GM23338 (cell line): ENCODE data around the gene RAD51B. TPM values are rescaled to one million over a fixed set of nuclear protein-coding genes. Genes with fewer than 3 reads are reported as not detected.

Experiments
- ATAC-seq: fragments of 200-7000 bp; cut with Tn5 transposase; 3 replicates; pipeline ENCODE4 v1.9.1; 2020
- DNase-seq: peaks from one replicate; pipeline ENCODE4 v3.0.0-alpha.2; 2015; ENCODE audit warnings: low spot score
- H2AFZ ChIP-seq: fragments of 200-600 bp; sonication (generic); 2 replicates; pipeline ENCODE4 v1.8.0; 2016; ENCODE audit warnings: antibody characterized with exemption, mild to moderate bottlenecking, moderate library complexity
- H3F3A ChIP-seq: fragments of 200-600 bp; sonication (generic); replicated peaks from 2 replicates; pipeline ENCODE4 v1.8.0; 2017; ENCODE audit warnings: antibody characterized with exemption, mixed run types, low read depth
- H3K27ac ChIP-seq: fragments of 200-600 bp; sonication (generic); 2 replicates; pipeline ENCODE4 v1.6.1; 2016; ENCODE audit warnings: low read depth
- H3K27me3 ChIP-seq: fragments of 200-600 bp; sonication (generic); 2 replicates; pipeline ENCODE4 v1.8.0; 2016; ENCODE audit warnings: mild to moderate bottlenecking, mixed run types, moderate library complexity; ENCODE audit not compliant: insufficient read depth
- H3K36me3 ChIP-seq: fragments of 200-600 bp; sonication (generic); 2 replicates; pipeline ENCODE4 v1.8.0; 2016; ENCODE audit warnings: mild to moderate bottlenecking; ENCODE audit not compliant: insufficient read depth
- H3K4me1 ChIP-seq: fragments of 200-600 bp; sonication (generic); 2 replicates; pipeline ENCODE4 v1.8.0; 2016; ENCODE audit warnings: mild to moderate bottlenecking, moderate library complexity; ENCODE audit not compliant: insufficient read depth
- H3K4me2 ChIP-seq: fragments of 200-600 bp; sonication (generic); 2 replicates; pipeline ENCODE4 v1.7.1; 2017; ENCODE audit warnings: mixed run types
- H3K4me3 ChIP-seq: fragments of 200-600 bp; sonication (generic); 2 replicates; pipeline ENCODE4 v1.6.1; 2016; ENCODE audit warnings: mixed run types
- H3K79me2 ChIP-seq: fragments of 200-600 bp; sonication (generic); replicated peaks from 2 replicates; pipeline ENCODE4 v1.8.0; 2017; ENCODE audit warnings: mild to moderate bottlenecking; ENCODE audit not compliant: insufficient read depth
- H3K9me2 ChIP-seq: fragments of 200-600 bp; sonication (generic); 2 replicates; pipeline ENCODE4 v1.8.0; 2017; ENCODE audit not compliant: insufficient read depth
- H4K20me1 ChIP-seq: fragments of 200-600 bp; sonication (generic); replicated peaks from 2 replicates; pipeline ENCODE4 v1.8.0; 2017; ENCODE audit warnings: mild to moderate bottlenecking; ENCODE audit not compliant: insufficient read depth
- H3K27ac Mint-ChIP-seq: 2 replicates; pipeline ENCODE4 v1.8.0; 2020; ENCODE audit warnings: inconsistent platforms, mild to moderate bottlenecking, moderate library complexity, mixed read lengths
- H3K27me3 Mint-ChIP-seq: 3 replicates; pipeline ENCODE4 v1.8.0; 2022; ENCODE audit warnings: low read depth, mild to moderate bottlenecking, moderate library complexity, mixed read lengths, inconsistent platforms; ENCODE audit not compliant: insufficient read depth, poor library complexity
- H3K36me3 Mint-ChIP-seq: 3 replicates; pipeline ENCODE4 v1.8.0; 2021; ENCODE audit warnings: low read depth, mild to moderate bottlenecking, inconsistent platforms, moderate library complexity, mixed read lengths
- H3K4me1 Mint-ChIP-seq: 3 replicates; pipeline ENCODE4 v1.8.0; 2020; ENCODE audit warnings: mild to moderate bottlenecking, inconsistent platforms, mixed read lengths
- H3K4me3 Mint-ChIP-seq: 3 replicates; pipeline ENCODE4 v1.8.0; 2021; ENCODE audit warnings: moderate library complexity, mild to moderate bottlenecking, inconsistent platforms, mixed read lengths
- H3K9me3 Mint-ChIP-seq: 3 replicates; pipeline ENCODE4 v1.8.0; 2020; ENCODE audit warnings: moderate library complexity, mild to moderate bottlenecking, inconsistent platforms, mixed read lengths
- CREB1 ChIP-seq: fragments of 250-450 bp; sonication (Bioruptor Pico); IDR thresholded peaks from 2 replicates; pipeline ENCODE4 v1.5.0; 2020; ENCODE audit warnings: low read depth, mild to moderate bottlenecking, moderate library complexity
- CTCF ChIP-seq, 2 experiments: fragments of 200-600 bp in 1 of 2; sonication (generic) in 1 of 2; conservative IDR thresholded peaks; 2 replicates each; pipeline versions ENCODE4 v1.5.1 to v1.6.1; 2016 to 2017; ENCODE audit warnings: antibody characterized with exemption in 2 of 2, low read depth in 2 of 2, mild to moderate bottlenecking in 2 of 2, moderate library complexity in 1 of 2
- EZH2 ChIP-seq: fragments of 200-600 bp; sonication (generic); IDR thresholded peaks from one replicate; pipeline ENCODE4 v1.8.0; 2017; ENCODE audit warnings: antibody characterized with exemption, mild to moderate bottlenecking, low read depth; ENCODE audit not compliant: unreplicated experiment
- EZH2phosphoT487 ChIP-seq: fragments of 200-600 bp; sonication (generic); IDR thresholded peaks from one replicate; pipeline ENCODE4 v1.8.1; 2018; ENCODE audit warnings: antibody characterized with exemption; ENCODE audit not compliant: unreplicated experiment
- JUNB ChIP-seq: IDR thresholded peaks from one replicate; pipeline ENCODE4 v1.6.1; 2016; ENCODE audit warnings: antibody characterized with exemption; ENCODE audit not compliant: unreplicated experiment
- NANOG ChIP-seq: IDR thresholded peaks from 2 replicates; pipeline ENCODE4 v1.6.1; 2016; ENCODE audit warnings: antibody characterized with exemption, borderline replicate concordance
- POLR2AphosphoS5 ChIP-seq: IDR thresholded peaks from 2 replicates; pipeline ENCODE4 v1.6.1; 2016; ENCODE audit warnings: antibody characterized with exemption, low read depth
- REST ChIP-seq: IDR thresholded peaks from one replicate; pipeline ENCODE4 v1.6.1; 2018; ENCODE audit warnings: antibody characterized with exemption; ENCODE audit not compliant: unreplicated experiment
- STAT1 ChIP-seq: IDR thresholded peaks from one replicate; pipeline ENCODE4 v1.6.1; 2016; ENCODE audit warnings: antibody characterized with exemption; ENCODE audit not compliant: unreplicated experiment
- ZNF114 ChIP-seq: fragments of 250-450 bp; sonication (Bioruptor Pico); IDR thresholded peaks from 2 replicates; pipeline ENCODE4 v1.5.0; 2020; ENCODE audit warnings: mild to moderate bottlenecking, moderate library complexity
- ZNF331 ChIP-seq: fragments of 250-450 bp; sonication (Bioruptor Pico); IDR thresholded peaks from 2 replicates; pipeline ENCODE4 v1.5.0; 2020; ENCODE audit warnings: low read depth, mild to moderate bottlenecking, moderate library complexity
- polyA plus RNA-seq: library from polyadenylated mRNA; unstranded; fragments of >200 nt; fragmentation: Nextera tagmentation; extraction: Ambion mirVana; gene quantifications from 2 replicates; pipeline ENCODE4 v1.2.1, GENCODE V29; 2016
- total RNA-seq: library from RNA; depleted of rRNA; stranded (reverse); fragments of >200 nt; shearing (Covaris generic); gene quantifications from 2 replicates; pipeline ENCODE4 v1.2.3, GENCODE V29; 2014
- TF ChIP-seq, protein P1 (sequence below): fragments of 250-450 bp; sonication (Bioruptor Pico); IDR thresholded peaks from 2 replicates; pipeline ENCODE4 v1.5.0; 2020; ENCODE audit warnings: mild to moderate bottlenecking, moderate library complexity
- TF ChIP-seq, protein P2 (sequence below): IDR thresholded peaks from 2 replicates; pipeline ENCODE4 v1.6.1; 2016; ENCODE audit warnings: antibody characterized with exemption

The RAD51B gene
- total and polyA plus RNA-seq, 2 experiments from 2014 or later: 15.7 to 29.1 TPM

DNA sequence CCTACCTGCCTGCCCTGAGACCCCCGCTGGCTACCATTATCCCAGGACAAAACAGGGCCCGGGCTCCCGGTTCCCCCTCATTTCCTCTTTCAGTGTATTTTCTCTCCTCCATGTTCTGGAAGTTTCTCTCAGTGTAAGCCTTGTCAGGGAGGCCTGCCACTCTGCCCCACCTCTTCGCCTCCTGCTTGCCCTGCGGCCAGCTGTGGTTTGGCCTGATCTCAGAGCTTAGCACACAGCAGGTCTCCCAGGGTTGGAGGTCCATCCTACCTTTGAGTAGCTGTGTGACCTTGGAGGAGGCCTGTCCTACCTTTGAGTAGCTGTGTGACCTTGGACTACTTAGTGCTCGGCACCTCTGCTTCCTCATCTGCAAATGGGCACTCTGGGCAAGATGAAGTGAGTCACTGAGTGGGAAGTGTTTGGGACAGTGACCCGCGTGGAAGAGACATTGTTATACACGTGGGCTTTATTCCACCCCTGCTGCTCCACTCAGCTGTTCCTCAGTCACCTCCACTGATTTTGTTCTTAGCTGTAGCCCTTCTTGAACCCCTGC, 760.6 kb downstream of the RAD51B start (continued):
- TF ChIP-seq CREB1 (CRISPR knock-in tag): no peak
- TF ChIP-seq NANOG: no peak
- no peak for TF ChIP-seq POLR2AphosphoS5

DNA sequence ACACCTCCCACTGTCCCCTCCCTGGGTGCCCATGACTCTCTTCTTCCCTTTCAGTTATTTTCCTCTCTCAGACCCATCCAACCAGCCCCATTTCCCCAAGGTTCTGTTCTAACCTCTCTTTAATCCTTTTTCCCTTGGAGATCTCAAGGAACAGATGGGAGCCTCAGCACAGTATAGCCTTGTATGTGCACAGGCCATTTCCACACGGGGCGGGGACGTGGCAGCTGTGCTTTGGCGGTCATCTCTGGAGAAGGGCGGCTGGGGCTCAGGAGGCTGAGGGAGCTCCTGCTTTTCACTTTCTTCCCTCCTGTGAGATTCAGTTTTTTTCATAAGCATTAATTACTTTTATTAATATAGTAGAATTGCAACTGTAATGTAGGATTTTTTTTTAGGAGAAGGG, 761.1 kb downstream of the RAD51B start:
- H3K9me3 Mint-ChIP-seq: peaks cover 8% of the 10 kb centered on the region; the same call in 2 of the 3 replicates
- no peaks in the 10 kb centered on the region; the same call in 2 of the 3 replicates for H3K36me3 Mint-ChIP-seq
- DNase-seq: no peak
- no peak overlapping the region for H3K4me3 Mint-ChIP-seq
- TF ChIP-seq, protein P1, sequence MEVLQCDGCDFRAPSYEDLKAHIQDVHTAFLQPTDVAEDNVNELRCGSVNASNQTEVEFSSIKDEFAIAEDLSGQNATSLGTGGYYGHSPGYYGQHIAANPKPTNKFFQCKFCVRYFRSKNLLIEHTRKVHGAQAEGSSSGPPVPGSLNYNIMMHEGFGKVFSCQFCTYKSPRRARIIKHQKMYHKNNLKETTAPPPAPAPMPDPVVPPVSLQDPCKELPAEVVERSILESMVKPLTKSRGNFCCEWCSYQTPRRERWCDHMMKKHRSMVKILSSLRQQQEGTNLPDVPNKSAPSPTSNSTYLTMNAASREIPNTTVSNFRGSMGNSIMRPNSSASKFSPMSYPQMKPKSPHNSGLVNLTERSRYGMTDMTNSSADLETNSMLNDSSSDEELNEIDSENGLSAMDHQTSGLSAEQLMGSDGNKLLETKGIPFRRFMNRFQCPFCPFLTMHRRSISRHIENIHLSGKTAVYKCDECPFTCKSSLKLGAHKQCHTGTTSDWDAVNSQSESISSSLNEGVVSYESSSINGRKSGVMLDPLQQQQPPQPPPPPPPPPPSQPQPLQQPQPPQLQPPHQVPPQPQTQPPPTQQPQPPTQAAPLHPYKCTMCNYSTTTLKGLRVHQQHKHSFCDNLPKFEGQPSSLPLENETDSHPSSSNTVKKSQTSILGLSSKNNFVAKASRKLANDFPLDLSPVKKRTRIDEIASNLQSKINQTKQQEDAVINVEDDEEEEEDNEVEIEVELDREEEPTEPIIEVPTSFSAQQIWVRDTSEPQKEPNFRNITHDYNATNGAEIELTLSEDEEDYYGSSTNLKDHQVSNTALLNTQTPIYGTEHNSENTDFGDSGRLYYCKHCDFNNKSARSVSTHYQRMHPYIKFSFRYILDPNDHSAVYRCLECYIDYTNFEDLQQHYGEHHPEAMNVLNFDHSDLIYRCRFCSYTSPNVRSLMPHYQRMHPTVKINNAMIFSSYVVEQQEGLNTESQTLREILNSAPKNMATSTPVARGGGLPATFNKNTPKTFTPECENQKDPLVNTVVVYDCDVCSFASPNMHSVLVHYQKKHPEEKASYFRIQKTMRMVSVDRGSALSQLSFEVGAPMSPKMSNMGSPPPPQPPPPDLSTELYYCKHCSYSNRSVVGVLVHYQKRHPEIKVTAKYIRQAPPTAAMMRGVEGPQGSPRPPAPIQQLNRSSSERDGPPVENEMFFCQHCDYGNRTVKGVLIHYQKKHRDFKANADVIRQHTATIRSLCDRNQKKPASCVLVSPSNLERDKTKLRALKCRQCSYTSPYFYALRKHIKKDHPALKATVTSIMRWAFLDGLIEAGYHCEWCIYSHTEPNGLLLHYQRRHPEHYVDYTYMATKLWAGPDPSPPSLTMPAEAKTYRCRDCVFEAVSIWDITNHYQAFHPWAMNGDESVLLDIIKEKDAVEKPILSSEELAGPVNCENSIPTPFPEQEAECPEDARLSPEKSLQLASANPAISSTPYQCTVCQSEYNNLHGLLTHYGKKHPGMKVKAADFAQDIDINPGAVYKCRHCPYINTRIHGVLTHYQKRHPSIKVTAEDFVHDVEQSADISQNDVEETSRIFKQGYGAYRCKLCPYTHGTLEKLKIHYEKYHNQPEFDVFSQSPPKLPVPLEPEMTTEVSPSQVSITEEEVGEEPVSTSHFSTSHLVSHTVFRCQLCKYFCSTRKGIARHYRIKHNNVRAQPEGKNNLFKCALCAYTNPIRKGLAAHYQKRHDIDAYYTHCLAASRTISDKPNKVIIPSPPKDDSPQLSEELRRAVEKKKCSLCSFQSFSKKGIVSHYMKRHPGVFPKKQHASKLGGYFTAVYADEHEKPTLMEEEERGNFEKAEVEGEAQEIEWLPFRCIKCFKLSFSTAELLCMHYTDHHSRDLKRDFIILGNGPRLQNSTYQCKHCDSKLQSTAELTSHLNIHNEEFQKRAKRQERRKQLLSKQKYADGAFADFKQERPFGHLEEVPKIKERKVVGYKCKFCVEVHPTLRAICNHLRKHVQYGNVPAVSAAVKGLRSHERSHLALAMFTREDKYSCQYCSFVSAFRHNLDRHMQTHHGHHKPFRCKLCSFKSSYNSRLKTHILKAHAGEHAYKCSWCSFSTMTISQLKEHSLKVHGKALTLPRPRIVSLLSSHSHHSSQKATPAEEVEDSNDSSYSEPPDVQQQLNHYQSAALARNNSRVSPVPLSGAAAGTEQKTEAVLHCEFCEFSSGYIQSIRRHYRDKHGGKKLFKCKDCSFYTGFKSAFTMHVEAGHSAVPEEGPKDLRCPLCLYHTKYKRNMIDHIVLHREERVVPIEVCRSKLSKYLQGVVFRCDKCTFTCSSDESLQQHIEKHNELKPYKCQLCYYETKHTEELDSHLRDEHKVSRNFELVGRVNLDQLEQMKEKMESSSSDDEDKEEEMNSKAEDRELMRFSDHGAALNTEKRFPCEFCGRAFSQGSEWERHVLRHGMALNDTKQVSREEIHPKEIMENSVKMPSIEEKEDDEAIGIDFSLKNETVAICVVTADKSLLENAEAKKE (CRISPR knock-in tag): no peak
- TF ChIP-seq REST: no peak
- TF ChIP-seq CREB1 (CRISPR knock-in tag): no peak
- TF ChIP-seq CTCF (conservative IDR thresholded peaks at IDR 0.05; ENCODE audit: low read depth in 2 of 2): no peak
- TF ChIP-seq JUNB: no peak
- TF ChIP-seq ZNF331 (CRISPR knock-in tag): no peak
- TF ChIP-seq, protein P2, sequence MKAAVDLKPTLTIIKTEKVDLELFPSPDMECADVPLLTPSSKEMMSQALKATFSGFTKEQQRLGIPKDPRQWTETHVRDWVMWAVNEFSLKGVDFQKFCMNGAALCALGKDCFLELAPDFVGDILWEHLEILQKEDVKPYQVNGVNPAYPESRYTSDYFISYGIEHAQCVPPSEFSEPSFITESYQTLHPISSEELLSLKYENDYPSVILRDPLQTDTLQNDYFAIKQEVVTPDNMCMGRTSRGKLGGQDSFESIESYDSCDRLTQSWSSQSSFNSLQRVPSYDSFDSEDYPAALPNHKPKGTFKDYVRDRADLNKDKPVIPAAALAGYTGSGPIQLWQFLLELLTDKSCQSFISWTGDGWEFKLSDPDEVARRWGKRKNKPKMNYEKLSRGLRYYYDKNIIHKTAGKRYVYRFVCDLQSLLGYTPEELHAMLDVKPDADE: no peak
- TF ChIP-seq ZNF114 (CRISPR knock-in tag): no peak
- TF ChIP-seq EZH2: no peak
- TF ChIP-seq EZH2phosphoT487: no peak
- no peak for TF ChIP-seq POLR2AphosphoS5
- no peak for TF ChIP-seq NANOG
- no peak for TF ChIP-seq STAT1
- H3K4me3 ChIP-seq: no peak overlapping the region
- ATAC-seq: no peak
- peaks cover 5% of the 10 kb centered on the region for H3K4me1 ChIP-seq
- no peak overlapping the region for H2AFZ ChIP-seq
- H3K27ac ChIP-seq: no peak overlapping the region
- H3F3A ChIP-seq: no peaks in the 10 kb centered on the region
- no peak overlapping the region for H3K27ac Mint-ChIP-seq
- no peaks in the 10 kb centered on the region for H4K20me1 ChIP-seq
- peaks cover 14% of the 10 kb centered on the region for H3K4me1 Mint-ChIP-seq
- no peaks in the 10 kb centered on the region for H3K27me3 ChIP-seq
- H3K9me2 ChIP-seq: peaks cover 6% of the 10 kb centered on the region; the same call in 1 of the 2 replicates
- H3K27me3 Mint-ChIP-seq: no peaks in the 10 kb centered on the region
- H3K79me2 ChIP-seq: no peaks in the 10 kb centered on the region
- no peaks in the 10 kb centered on the region for H3K36me3 ChIP-seq
- no peak overlapping the region for H3K4me2 ChIP-seq
